Activated T-cell treated with anti-CD3 and anti-CD28 coated beads, Interleukin-2, amount 50 U/mL, for 48 hours (primary cell): ENCODE data around the gene NMUR2.

ENCODE experiments used
- DNase-seq, 2 experiments: peaks; one replicate each; pipeline ENCODE4 v3.0.0-alpha.2; 2020

NMUR2 gene, protein sequence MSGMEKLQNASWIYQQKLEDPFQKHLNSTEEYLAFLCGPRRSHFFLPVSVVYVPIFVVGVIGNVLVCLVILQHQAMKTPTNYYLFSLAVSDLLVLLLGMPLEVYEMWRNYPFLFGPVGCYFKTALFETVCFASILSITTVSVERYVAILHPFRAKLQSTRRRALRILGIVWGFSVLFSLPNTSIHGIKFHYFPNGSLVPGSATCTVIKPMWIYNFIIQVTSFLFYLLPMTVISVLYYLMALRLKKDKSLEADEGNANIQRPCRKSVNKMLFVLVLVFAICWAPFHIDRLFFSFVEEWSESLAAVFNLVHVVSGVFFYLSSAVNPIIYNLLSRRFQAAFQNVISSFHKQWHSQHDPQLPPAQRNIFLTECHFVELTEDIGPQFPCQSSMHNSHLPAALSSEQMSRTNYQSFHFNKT

DNA sequence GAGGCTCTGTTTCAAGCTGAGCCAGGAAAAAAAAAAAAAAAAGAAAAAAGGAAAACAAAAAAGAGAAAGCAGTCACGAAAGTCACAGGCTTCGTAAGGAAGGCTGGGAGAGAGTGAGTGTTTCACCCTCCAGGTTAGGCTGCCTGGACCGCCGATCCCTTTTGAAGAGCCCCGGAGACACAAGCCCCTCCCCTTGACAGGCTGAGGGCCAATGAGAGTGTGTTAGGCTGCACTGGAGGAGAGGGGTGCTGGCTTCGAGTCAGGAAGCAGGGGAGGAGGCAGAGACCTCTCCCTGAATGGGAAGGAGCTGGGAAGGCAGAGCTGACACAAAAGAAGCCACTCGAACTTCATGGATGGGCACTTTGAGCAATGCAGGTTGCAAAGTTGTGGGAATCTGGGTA is at the start of gene NMUR2:
Gene NMUR2 (minus strand): TSS at position 135 of the 400 bp plus-strand sequence. CDS start 166 bp downstream, outside the sequence.
- no peak for DNase-seq

DNA sequence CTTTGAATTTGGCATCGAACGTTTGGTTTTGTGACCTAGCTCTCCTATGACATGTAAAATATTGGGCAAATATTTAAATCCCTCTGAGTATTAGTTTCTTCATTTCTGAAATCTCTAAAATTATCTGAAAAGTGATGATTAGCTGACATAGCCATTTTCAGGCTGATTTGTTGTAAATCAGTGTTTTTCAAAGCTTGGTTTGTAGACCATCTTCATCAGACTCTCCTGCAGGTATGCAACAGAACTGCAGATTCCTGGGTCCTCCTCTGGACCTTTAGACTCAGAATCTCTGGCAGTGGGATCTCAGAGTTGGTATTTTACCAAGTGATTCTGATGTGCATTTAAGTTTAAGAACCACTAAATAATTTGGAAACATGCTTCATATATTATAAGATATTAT is 38.9 kb upstream of the NMUR2 start:
- no peak for DNase-seq

DNA sequence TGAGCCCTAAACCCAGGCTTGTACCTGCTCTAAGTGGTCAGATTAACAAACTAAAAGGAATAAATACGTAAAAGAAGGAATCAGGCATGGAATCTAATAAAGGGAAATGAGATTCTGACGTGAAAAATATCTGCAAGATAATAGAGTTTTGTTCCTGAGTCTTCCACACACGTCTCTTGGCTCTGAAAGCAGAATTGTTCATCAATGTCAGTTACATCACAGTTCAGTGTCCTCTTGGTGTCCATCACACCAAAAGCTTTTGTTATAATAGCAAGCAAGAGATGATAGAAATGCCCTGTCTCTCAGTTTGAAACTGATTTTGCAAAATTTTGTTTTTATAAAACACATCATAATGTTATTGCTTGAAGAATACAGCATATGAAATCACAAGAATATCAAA is 34.7 kb upstream of the NMUR2 start:
- DNase-seq: no peak

DNA sequence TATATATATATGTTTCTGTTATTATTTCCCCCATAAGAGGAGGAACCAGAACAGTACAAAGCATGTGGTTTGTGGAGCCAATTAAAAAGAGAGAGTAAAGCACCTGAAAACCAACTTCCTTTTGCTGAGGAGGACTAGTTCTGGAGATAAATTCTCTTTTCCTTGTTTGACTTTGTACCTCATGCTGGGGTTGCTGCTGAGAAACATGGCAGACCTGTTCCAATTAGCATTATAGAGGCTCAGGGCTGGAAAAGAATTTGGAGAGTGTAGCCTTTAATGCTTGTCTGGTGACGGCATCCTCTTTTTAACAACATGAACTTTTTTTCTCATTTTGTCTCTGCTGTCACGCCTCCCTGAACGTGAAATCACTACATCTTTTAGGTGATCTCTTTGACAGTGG is 32.8 kb upstream of the NMUR2 start:
- DNase-seq: no peak

DNA sequence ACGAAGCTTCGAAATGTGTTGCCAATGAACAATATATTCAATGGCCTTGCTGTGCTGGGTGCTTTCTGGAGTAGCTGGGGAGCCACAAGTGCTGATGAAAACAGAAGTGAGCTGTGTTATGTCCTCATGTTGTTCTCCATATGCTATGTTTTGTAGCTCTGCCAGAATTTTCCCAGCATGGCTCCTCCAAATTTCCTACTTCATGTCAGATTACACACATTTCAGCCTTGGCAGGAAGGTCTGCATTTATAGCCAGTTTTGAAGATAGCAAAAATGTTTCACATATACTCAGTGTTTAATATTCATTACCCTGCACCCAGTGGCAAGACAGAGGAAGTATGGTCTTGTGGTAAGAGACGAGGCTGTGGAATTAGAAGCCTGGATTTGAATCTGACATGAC is 22.6 kb upstream of the NMUR2 start:
- DNase-seq: no peak

DNA sequence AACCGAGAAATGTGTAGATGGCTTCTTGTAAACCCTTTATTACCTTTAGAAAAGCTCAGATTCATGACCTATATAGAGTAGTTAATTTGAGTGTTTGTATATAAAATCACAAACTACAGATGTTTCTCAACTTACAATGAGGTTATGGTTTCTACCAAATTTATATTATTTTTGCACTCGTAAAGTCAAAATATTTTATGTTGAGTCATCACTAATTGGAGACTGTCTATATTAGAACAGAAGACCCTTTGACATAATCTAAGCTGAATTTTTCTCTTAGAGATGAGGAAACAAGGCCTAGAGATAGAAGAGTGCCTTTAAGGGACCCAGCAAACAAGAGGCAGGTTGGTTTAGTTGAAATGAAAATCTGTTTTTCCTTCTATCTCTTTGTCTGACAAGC is 20.0 kb upstream of the NMUR2 start:
- DNase-seq: no peak

DNA sequence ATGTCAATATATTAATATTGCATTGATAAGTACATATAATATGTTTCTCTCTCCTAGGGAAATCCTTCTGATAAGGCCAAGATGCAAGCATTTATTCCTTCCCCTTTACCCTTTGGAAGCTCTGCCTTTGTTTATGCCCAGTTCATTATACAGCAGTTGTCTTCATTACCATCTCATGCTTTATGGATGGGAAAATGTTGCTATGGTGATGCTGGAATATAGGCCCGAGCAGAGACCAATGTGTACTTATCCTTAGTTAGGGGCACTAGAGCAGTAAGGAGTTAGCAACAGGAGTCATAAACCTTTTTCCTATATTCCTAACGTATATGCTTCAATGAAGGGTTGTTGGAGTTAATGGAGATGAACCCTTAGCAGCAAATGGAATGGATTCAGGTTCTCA is 19.4 kb upstream of the NMUR2 start:
- DNase-seq: no peak

DNA sequence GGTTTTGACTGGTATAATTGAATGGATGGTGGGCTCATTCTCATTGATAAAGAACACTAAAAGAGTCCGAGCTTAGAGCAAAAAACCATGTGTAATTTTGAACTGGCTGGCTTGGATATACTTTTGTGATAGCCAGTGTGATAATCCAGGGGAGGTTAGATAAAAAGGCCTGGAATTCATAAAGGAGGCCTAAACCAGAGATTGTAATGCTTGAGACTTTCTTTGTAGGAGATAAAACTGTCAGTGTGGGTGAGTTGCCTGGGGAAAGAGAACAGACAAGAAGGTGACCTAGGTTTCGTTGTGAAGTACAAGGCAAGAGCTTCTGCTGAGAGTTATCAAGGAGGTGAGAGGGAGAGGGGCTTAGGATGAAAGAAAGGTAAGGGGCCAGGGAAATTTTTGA is 17.0 kb upstream of the NMUR2 start:
- no peak for DNase-seq

DNA sequence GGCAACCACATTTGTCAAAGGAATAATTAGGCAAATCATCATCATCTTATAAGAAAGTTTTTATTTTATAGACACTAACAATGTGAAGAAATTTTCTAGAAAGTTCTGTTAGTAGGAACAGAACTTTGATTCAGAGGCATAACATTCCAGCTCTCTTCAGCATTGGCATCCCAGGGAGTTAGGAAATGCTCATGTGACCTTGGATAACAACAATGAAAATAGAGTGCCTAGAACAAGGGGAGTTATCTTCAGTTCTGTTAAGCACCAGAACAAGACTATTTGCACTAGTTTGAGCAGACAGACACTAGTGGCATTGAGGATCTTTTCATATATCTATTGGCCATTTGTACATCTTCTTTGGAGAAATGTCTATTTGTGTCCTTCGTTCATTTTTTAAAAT is 7.0 kb upstream of the NMUR2 start:
- no peak for DNase-seq

DNA sequence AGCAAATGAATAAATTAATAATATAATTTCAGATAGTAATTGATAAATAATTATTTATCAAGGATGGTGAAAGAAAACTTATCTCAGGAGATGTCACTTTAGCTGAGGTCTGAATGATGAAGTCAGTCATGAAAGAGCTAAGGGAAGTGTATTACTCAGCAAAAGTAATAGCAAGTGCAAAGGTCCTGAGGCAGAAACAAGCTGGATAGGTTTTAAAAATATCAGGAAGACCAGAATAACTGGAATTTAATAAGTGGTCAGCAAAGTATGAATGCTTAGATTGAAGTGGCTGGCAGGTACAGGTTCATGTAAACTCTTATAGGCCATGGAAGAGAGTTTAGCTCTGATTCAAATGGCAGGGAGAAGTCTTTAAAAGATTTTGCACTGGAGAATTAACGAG is 1.0 kb upstream of the NMUR2 start:
- DNase-seq: no peak

DNA sequence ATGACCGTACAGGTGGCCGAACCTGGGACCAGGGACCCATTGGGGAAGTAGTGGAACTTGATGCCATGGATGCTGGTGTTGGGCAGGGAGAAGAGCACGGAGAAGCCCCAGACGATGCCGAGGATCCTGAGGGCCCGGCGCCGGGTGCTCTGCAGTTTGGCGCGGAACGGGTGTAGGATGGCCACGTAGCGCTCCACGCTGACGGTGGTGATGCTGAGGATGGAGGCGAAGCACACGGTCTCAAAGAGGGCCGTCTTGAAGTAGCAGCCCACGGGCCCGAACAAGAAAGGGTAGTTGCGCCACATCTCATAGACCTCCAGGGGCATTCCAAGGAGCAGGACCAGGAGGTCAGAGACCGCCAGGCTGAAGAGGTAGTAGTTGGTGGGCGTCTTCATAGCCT is 585 bp downstream of the NMUR2 start:
- DNase-seq: no peak

DNA sequence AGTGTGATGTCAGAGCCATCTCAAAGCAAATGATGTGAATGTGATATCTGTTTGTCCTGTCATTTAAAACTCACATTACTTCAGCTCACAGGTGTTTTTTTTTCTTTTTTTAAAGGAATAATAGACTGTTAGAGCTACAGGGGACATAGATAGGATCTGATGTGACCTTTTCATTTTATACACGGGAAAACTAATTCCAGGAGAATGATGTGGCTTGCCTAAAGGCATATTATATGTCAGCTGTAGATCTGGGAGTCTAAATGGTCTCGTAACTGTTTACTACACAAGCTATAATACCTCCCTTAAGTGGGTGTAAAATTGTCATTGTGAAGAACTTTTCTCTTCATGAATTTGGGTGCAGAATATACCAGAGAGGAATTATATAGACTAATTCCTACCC is 2.0 kb downstream of the NMUR2 start:
- no peak for DNase-seq

DNA sequence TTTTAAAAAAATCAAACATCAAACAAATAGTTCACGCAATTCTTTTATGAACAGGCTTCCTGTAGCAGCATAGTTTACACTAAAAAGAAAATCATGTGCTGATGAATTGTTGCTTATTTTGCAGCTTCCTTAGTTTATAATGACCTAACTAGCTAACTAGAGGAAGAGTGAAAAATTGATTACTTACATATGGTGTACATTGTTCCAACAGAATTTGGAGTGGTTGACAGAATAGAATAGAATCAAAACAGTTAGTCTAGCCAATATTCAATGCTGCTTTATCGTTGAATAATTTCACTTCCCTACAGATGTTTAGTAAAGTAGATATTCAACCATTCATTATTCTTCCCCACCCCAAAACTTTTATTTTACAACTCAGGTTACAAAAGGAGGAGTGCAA is 4.2 kb downstream of the NMUR2 start:
- no peak for DNase-seq

DNA sequence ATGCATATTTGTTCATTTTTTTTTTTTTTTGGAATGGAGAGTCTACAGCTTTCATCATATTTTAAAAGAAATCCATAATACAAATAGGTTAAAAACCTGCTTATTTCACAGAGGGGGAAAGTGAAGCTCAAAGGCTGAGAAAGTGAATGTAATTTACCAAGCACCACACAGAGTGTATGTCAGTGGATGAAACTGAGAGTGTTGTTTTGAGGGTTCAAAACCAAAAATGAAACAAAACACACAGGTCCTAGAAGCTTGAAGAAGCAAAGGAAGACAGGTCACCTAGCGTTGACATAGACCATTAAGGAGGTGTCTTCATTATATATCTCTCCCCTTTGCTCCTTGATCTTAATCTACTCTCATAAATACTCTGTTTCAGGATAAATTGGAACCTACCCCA is 7.5 kb downstream of the NMUR2 start:
- no peak for DNase-seq

DNA sequence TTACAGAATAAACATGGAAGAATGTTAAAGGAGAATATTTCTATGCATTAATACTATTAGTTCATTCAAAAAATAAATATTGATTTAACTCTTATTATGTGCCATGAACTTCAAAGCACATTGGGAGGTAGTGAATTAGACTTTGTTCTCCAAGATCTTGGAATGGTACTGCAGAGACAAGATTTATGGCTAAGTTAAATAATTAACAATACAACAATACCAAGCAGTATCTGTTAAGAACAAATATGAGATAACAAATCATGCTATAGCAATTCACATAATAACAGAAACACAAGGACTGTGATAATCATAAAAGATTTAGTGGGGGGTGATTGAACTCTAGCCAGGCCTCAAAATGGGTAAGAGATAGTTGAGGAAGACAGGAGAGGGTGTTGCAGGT is 11.6 kb downstream of the NMUR2 start:
- no peak for DNase-seq

DNA sequence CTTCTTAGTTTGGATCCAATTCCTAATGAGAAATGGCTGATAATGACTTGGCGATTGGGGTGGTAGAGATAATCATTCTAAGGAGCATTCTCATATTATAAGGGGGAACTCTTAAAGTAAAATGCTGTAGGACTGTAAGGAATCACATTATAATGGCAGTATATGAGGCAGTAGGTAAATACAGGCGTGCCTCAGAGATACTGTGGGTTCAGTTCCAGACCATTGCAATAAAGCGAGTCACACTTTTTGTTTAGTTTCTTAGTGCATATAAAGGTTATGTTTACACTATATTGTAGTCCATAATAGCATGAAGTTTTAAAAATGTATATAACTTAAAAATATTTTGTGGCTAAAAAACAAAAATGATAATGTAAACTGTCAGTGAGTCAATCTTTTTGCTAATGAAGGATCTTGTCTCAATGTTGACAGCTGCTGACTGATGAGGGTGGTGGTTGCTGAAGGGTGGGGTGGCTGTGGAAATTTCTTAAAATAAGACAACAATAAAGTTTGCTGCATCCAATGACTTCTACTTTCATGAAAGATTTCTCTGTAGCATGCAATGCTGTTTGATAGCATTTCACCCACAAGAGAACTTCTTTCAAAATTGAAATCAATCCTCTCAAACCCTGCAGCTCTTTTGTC is 15.8 kb downstream of the NMUR2 start:
- no peak for DNase-seq

DNA sequence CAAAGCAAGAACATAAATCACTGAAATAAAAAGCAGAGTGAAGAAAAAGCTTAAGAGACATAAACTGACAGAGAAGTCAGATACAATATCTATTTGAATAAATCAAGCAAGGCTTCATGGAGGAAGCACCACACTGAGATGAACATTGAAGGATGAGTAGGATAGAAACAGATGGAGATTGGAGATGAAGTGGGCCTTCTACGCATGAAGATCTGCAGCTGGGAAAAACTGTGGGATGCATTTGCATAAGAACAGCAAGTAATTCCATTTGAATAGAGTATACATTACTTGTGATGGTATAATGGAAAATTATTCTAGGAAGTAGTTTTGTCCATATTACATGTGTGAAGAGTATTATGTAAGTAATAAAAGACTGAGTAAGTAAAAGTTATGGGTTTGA is 16.5 kb downstream of the NMUR2 start:
- no peak for DNase-seq

DNA sequence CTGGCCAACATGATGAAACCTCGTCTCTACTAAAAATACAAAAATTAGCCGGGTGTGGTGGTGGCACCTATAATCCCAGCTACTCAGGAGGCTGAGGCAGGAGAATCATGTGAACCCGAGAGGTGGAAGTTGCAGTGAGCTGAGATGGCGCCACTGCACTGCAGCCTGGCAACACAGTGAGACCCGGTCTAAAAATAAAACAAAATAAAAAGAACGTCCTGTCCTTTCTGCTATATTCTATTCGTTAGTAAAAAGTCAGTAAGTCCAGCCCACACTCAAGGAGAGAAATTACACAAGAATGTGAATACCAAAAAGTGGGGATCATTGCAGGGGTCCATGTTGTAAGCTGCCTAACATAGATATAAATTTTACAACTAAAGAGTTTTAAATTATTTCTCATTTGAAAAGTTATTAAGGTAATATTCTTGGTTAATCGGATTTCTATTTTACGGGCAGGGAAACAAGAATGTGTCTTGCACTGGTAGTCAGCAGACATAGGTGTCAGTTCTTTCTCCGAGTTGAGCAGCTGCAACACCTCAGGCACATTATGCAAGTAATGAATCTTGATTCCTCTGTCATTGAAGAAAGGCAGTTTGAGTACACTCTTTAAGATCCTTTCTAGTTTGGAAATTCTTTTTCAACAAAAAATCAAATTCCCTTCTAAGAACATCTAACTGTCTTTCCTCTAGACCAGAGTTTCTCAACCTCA is 24.5 kb downstream of the NMUR2 start:
- no peak for DNase-seq

DNA sequence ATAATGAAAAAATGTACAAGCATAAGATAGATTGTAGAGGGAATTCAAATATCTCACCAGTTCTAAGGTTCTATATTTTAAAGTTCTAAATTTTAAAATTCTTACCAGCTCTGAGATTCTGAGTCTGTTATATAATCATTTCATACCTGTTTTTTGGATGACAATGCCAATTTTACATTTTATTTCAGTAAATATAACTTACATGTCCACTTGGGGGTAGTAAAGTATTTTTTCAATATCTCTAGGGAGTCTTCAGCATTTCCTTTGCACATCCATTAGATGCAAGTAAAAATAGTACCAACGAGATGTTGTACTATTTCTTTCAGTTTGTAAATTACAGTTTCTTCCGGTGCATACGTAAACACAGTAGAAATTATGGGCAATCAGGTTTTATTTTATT is 25.7 kb downstream of the NMUR2 start:
- DNase-seq: no peak

DNA sequence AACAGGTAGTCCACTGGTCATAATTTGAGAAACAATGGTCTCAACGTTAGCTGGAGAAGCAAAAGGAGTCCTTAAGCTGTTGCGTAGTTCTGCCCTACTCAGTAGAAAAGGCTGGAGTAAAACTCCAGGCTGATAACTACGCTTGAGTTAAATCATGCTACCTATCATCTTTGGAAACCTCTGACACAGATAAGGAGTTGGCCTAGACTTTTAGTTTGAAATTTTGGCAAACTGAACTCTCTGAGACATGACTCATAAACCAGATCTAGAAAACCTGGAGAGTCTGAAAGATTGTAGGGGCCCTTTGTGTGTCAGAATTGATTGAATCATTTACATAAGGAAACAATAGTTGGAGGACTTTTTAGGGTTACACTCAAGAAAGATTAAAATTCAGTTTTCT is 26.3 kb downstream of the NMUR2 start:
- DNase-seq: no peak

DNA sequence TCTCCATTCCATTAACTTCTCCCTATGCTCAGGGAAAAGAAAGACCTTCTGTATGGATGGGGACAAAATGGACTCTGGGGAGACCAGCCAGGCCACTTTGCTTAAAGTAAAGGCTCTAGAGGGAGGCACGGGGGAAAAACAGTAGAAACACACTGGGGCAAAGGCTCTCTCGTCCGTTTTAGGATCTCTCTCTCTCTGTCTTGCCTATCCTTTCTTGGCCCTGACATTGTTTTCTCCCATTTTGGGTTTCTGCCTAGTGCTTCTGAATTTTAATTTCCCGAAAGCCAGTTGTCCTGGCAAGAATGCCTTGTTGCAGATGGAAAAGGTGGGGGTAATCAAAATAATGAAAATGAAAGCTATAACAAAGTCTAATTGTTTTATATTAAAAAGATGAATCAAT is 28.2 kb downstream of the NMUR2 start:
- no peak for DNase-seq

DNA sequence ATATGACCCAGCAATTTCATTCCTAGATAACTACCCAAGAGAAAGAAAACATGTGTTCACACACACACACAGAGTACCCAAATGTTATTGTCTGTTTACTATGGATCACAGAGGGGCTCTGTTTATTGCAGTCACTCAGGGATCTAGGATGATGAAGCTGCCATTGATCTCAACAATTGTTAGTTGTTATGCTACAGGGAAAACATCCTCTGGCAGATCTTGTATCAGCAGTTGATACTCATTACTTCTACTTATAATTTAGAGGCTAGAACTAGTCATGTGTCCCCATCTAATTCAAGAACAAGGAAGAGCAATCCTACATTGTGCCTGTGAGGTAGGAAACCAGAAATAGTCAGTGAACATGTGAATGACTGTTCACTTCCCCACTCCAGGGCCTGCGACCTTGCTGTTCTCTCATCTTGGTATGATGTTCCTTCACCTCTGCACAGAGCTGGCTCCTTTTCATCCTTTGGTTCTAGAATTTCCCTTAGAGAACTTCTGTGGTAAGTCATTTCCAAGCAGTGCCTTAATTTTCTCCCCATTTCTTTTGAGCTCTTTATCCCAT is 30.3 kb downstream of the NMUR2 start:
- no peak for DNase-seq

DNA sequence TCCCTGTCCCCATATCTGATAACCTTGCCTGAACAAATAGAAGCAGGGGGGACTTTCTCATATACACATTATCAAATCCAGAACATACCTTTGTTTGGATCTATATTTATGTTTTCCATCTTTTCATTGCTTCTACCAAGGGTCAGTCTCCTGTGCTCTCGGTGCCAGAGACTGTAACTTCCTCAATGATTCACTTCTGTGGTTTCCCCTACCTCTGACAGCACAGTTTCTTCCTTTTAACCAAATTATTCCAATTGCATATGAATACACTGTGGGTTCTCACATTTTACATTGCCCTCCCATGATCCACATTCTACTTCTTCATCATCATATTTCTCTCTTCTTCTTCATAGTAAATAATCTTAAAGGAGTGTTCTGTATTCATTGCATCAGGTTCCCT is 32.2 kb downstream of the NMUR2 start:
- DNase-seq: no peak

DNA sequence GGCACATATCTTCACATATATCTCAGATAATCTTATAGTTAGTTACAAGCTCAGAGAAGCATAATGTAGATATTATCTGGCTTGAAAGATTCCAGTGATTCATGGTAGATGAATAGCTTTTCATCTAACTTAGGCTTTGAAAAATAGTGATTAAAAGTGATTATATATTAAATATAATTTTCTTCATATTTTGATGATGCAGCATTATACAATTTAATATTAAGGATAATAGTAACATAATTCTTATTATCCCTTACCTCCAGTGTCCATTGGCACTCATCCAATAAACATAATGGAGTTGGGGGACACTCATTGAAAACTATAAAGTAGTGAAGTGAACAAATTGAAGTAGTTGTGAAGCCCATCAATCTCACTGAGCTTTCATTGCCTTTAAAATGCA is 35.8 kb downstream of the NMUR2 start:
- DNase-seq: no peak
